ENCODE results near the gene PASK. TPM values are rescaled to one million over a fixed set of nuclear protein-coding genes. Genes with fewer than 3 reads are reported as not detected.

The PASK gene
- total RNA-seq, 1 experiment from 2014 or later, result 21.1 TPM

- no peaks in the 10 kb centered on the region for H3K27me3 Mint-ChIP-seq (ENCODE audit: insufficient read depth, unreplicated experiment)
- no peak overlapping the region for H3K27ac Mint-ChIP-seq (ENCODE audit: unreplicated experiment)
- H3K9me3 ChIP-seq, result no peaks in the 10 kb centered on the region
- H3K4me3 ChIP-seq (ENCODE audit: low read depth, low read length), result no peak overlapping the region
- ChIA-PET CTCF (interaction anchor here (0.6 kb wide), 1 partner anchor 526 kb away, joined by 4 read pairs; no protein-coding TSS in a partner anchor), POLR2A (no interaction called here)
- H3K4me3 Mint-ChIP-seq (ENCODE audit: unreplicated experiment), result no peak overlapping the region
- no peaks in the 10 kb centered on the region for H3K4me1 ChIP-seq
- TF ChIP-seq CTCF (IDR thresholded peaks at IDR 0.05; ENCODE audit: insufficient read depth in 1 of 2, low read depth in 1 of 2, low read length in 1 of 2, severe bottlenecking in 1 of 2, unreplicated experiment in 1 of 2), result no peak
- no peaks in the 10 kb centered on the region for H3K4me1 Mint-ChIP-seq (ENCODE audit: low read depth, unreplicated experiment)
- H3K36me3 ChIP-seq (ENCODE audit: control insufficient read depth, insufficient read depth, low read length), result no peaks in the 10 kb centered on the region
- no peaks in the 10 kb centered on the region for H3K36me3 Mint-ChIP-seq (ENCODE audit: insufficient read depth, unreplicated experiment)
- no peaks in the 10 kb centered on the region for H3K27me3 ChIP-seq (replicated peaks; ENCODE audit: control insufficient read depth, insufficient read depth, low read length)
- BruUV-seq (replicated peaks), result no TSS peak
- intact Hi-C loops (cut with micrococcal nuclease; ENCODE audit: unreplicated experiment), result no loop called here
- DNase-seq, result no peak
- no peaks in the 10 kb centered on the region for H3K9me3 Mint-ChIP-seq (ENCODE audit: unreplicated experiment)
Observed at GRCh38 chr2:241112592-241112991, 36.7 kb downstream of the PASK start.

GRCh38 chr2:241112046-241112445 is 37.2 kb downstream of the PASK start:
- Mint-ChIP-seq H3K4me3 (ENCODE audit: unreplicated experiment) (no peak overlapping the region), H3K36me3 (ENCODE audit: insufficient read depth, unreplicated experiment) (no peaks in the 10 kb centered on the region), H3K9me3 (ENCODE audit: unreplicated experiment) (no peaks in the 10 kb centered on the region), H3K4me1 (ENCODE audit: low read depth, unreplicated experiment) (no peaks in the 10 kb centered on the region), H3K27ac (ENCODE audit: unreplicated experiment) (no peak overlapping the region), H3K27me3 (ENCODE audit: insufficient read depth, unreplicated experiment) (no peaks in the 10 kb centered on the region)
- H3K36me3 ChIP-seq (ENCODE audit: control insufficient read depth, insufficient read depth, low read length), result no peaks in the 10 kb centered on the region
- H3K27me3 ChIP-seq (replicated peaks; ENCODE audit: control insufficient read depth, insufficient read depth, low read length), result no peaks in the 10 kb centered on the region
- TF ChIP-seq CTCF (IDR thresholded peaks at IDR 0.05; ENCODE audit: insufficient read depth in 1 of 2, low read depth in 1 of 2, low read length in 1 of 2, severe bottlenecking in 1 of 2, unreplicated experiment in 1 of 2), result no peak
- no peaks in the 10 kb centered on the region for H3K9me3 ChIP-seq
- H3K4me3 ChIP-seq (ENCODE audit: low read depth, low read length), result no peak overlapping the region
- CTCF ChIA-PET, result no interaction called here
- no peaks in the 10 kb centered on the region for H3K4me1 ChIP-seq
- intact Hi-C loops (cut with micrococcal nuclease; ENCODE audit: unreplicated experiment), result no loop called here
- POLR2A ChIA-PET, result no interaction called here
- no peak for DNase-seq
- no TSS peak for BruUV-seq (replicated peaks)

GRCh38 chr2:241111440-241111805 is 37.8 kb downstream of the PASK start:
- Histone ChIP-seq H3K9me3 (no peaks in the 10 kb centered on the region), H3K36me3 (ENCODE audit: control insufficient read depth, insufficient read depth, low read length) (no peaks in the 10 kb centered on the region), H3K4me3 (ENCODE audit: low read depth, low read length) (no peak overlapping the region), H3K4me1 (no peaks in the 10 kb centered on the region), H3K27me3 (replicated peaks; ENCODE audit: control insufficient read depth, insufficient read depth, low read length) (no peaks in the 10 kb centered on the region)
- no peak overlapping the region for H3K27ac Mint-ChIP-seq (ENCODE audit: unreplicated experiment)
- H3K36me3 Mint-ChIP-seq (ENCODE audit: insufficient read depth, unreplicated experiment), result no peaks in the 10 kb centered on the region
- H3K9me3 Mint-ChIP-seq (ENCODE audit: unreplicated experiment), result no peaks in the 10 kb centered on the region
- intact Hi-C loops (cut with micrococcal nuclease; ENCODE audit: unreplicated experiment), result no loop called here
- no peak for DNase-seq
- no peak overlapping the region for H3K4me3 Mint-ChIP-seq (ENCODE audit: unreplicated experiment)
- H3K27me3 Mint-ChIP-seq (ENCODE audit: insufficient read depth, unreplicated experiment), result no peaks in the 10 kb centered on the region
- no TSS peak for BruUV-seq (replicated peaks)
- POLR2A ChIA-PET, result no interaction called here
- H3K4me1 Mint-ChIP-seq (ENCODE audit: low read depth, unreplicated experiment), result no peaks in the 10 kb centered on the region
- CTCF ChIA-PET, result no interaction called here
- no peak for TF ChIP-seq CTCF (IDR thresholded peaks at IDR 0.05; ENCODE audit: insufficient read depth in 1 of 2, low read depth in 1 of 2, low read length in 1 of 2, severe bottlenecking in 1 of 2, unreplicated experiment in 1 of 2)

Measured in Caco-2 (cell line).